GM12891 (cell line): Measurements from ENCODE around the gene TSPAN17.

Experiments used
- DNase-seq: peaks from one replicate; pipeline ENCODE4 v3.0.0; 2011; ENCODE audit warnings: low spot score; ENCODE audit not compliant: insufficient read length
- FAIRE-seq: peaks from 2 replicates; lab custom pipeline; 2011; peaks lifted over from hg19 to GRCh38; lab: Jason Lieb, UNC
- PAX5 ChIP-seq: IDR thresholded peaks from 2 replicates; pipeline ENCODE4 v1.6.1; 2011; ENCODE audit warnings: low read length, moderate library complexity, mild to moderate bottlenecking; ENCODE audit not compliant: insufficient read depth, severe bottlenecking
- POLR2A ChIP-seq: IDR thresholded peaks from 2 replicates; pipeline ENCODE4 v1.6.1; 2011; ENCODE audit warnings: low read depth, low read length, control low read depth
- POLR2AphosphoS5 ChIP-seq: IDR thresholded peaks from 2 replicates; pipeline ENCODE4 v1.6.1; 2011; ENCODE audit warnings: low read depth, low read length, control low read depth
- POU2F2 ChIP-seq: IDR thresholded peaks from 2 replicates; pipeline ENCODE4 v1.6.1; 2011; ENCODE audit warnings: low read depth, mild to moderate bottlenecking, control low read depth, low read length, moderate library complexity
- SPI1 ChIP-seq: IDR thresholded peaks from 2 replicates; pipeline ENCODE4 v1.6.1; 2011; ENCODE audit warnings: low read depth, low read length, control low read depth
- TAF1 ChIP-seq: IDR thresholded peaks from 2 replicates; pipeline ENCODE4 v1.6.1; 2011; ENCODE audit warnings: low read depth, low read length, control low read depth

The TSPAN17 gene

GRCh38 chr5:176665517-176665916 lies 18.2 kb downstream of the TSPAN17 start:
- TF ChIP-seq PAX5 (no peak), POLR2A (no peak), POU2F2 (no peak), TAF1 (no peak), SPI1 (no peak)
- DNase-seq, result no peak
- no peak for FAIRE-seq

GRCh38 chr5:176667637-176668036 lies 20.4 kb downstream of the TSPAN17 start:
- no peak for FAIRE-seq
- TF ChIP-seq PAX5 (no peak), SPI1 (no peak), POU2F2 (no peak), POLR2A (no peak), TAF1 (no peak), POLR2AphosphoS5 (no peak)
- no peak for DNase-seq

- FAIRE-seq, result no peak
- DNase-seq, result no peak
- TF ChIP-seq POLR2AphosphoS5 (no peak), PAX5 (no peak), SPI1 (no peak), POU2F2 (no peak), TAF1 (no peak), POLR2A (no peak)
Measured at GRCh38 chr5:176670449-176670848, 23.2 kb downstream of the TSPAN17 start.

GRCh38 chr5:176671399-176671798 lies 24.1 kb downstream of the TSPAN17 start:
- DNase-seq, result no peak
- FAIRE-seq, result no peak
- TF ChIP-seq SPI1 (no peak), POU2F2 (no peak), POLR2AphosphoS5 (no peak)

- FAIRE-seq, result no peak
- DNase-seq, result no peak
- TF ChIP-seq POU2F2, result no peak
- no peak for TF ChIP-seq POLR2AphosphoS5
- no peak for TF ChIP-seq PAX5
- TF ChIP-seq POLR2A, result no peak
- TF ChIP-seq SPI1, result no peak
- no peak for TF ChIP-seq TAF1
Measured at GRCh38 chr5:176671890-176672747, 24.8 kb downstream of the TSPAN17 start.

- TF ChIP-seq TAF1, result no peak
- no peak for TF ChIP-seq POU2F2
- TF ChIP-seq POLR2A, result no peak
- TF ChIP-seq PAX5, result no peak
- TF ChIP-seq SPI1, result no peak
- no peak for TF ChIP-seq POLR2AphosphoS5
- DNase-seq (no peak), FAIRE-seq (no peak)
Measured at GRCh38 chr5:176673651-176674583, 26.6 kb downstream of the TSPAN17 start.

- TF ChIP-seq POLR2A, result no peak
- TF ChIP-seq TAF1, result no peak
- no peak for TF ChIP-seq SPI1
- TF ChIP-seq POU2F2, result no peak
- no peak for TF ChIP-seq PAX5
- TF ChIP-seq POLR2AphosphoS5, result no peak
- DNase-seq (no peak), FAIRE-seq (no peak)
Measured at GRCh38 chr5:176674799-176675198, 27.5 kb downstream of the TSPAN17 start.

GRCh38 chr5:176675676-176676360 lies 28.5 kb downstream of the TSPAN17 start:
- FAIRE-seq (peak; percentile 70), DNase-seq (no peak)
- TF ChIP-seq POLR2A, result no peak
- TF ChIP-seq POLR2AphosphoS5, result no peak
- TF ChIP-seq PAX5, result no peak
- TF ChIP-seq POU2F2, result no peak
- no peak for TF ChIP-seq TAF1
- TF ChIP-seq SPI1, result no peak

- TF ChIP-seq SPI1, result 0 out of 2 replicates have a peak, but pooled peaks have one; percentile 3
- no peak for TF ChIP-seq POLR2AphosphoS5
- FAIRE-seq, result no peak
- DNase-seq, result no peak
Measured at GRCh38 chr5:176676361-176676824, 29.1 kb downstream of the TSPAN17 start.
